ENCODE results near the gene LRP2BP.

The LRP2BP gene

DNA sequence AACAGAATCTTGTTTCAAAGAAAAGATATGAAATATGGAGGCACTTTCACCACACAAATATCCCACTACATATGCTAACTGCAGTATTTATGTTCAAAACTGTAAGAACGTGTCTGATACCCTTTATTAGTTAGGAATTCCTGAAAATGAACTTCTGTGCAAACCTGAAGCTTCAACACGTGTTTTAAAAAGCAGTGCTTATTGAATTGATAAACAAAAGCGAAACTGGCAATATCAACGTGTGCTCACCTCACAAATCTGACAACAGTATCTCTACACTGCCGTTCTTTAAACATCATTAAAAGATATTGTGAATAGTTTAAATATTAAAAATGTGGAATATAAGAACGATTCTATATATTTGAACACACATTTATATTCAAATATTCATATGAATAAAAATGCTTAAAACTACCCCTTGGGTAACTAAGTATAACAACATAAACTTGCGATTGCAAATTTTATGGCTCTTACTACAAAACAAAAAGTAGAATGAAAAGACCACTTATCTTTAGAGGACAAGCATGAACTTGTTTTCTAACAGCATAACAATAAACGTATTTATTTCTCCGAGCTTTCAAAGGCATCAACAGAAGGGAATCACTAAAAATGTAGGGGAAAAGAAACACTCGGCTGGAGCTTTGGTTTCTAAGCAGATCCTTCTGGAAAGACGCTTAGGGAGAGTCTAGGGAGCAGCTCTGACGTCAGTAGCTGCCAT lies at the start of gene LRP2BP:
Gene LRP2BP, minus strand, starts transcription at position 687 of the 718 bp plus-strand sequence. CDS start 17,738 bp downstream, outside the sequence.
- Mint-ChIP-seq H3K4me1 (ENCODE audit: low read depth) (peaks cover 39% of the 10 kb centered on the region), H3K9me3 (no peaks in the 10 kb centered on the region), H3K4me3 (peak within 1 kb of the TSS; percentile 90), H3K36me3 (ENCODE audit: low read depth) (peaks cover 32% of the 10 kb centered on the region), H3K27me3 (ENCODE audit: low read depth) (no peaks in the 10 kb centered on the region), H3K27ac (peak within 1 kb of the TSS; percentile 96)
- no peak for DNase-seq (ENCODE audit: low spot score)

GRCh38 chr4:185445209-185445608 lies 49.5 kb upstream of the LRP2BP start:
- Mint-ChIP-seq H3K27me3 (ENCODE audit: low read depth) (peaks cover 5% of the 10 kb centered on the region), H3K36me3 (ENCODE audit: low read depth) (no peaks in the 10 kb centered on the region), H3K9me3 (no peaks in the 10 kb centered on the region), H3K27ac (no peak overlapping the region), H3K4me1 (ENCODE audit: low read depth) (no peaks in the 10 kb centered on the region), H3K4me3 (no peak overlapping the region)
- DNase-seq (ENCODE audit: low spot score) = no peak

DNA sequence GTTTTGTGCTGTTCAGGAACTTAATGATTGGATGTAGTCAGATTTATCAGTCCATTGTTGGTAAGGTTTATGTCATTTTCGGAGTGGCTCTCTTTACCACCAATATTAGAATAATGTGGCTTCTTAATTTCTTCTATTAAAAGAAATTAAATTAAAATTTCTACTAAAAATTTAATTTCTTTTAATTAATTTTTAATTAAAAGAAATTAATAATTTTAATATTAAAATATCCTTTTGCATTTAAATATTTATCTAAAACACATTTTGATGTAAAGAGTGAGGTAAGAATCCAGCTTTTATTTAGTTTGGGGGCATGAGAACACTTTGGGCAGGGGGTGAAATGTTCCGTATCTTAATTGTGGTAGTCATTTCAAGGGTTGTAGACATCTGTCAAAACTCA lies 45.8 kb upstream of the LRP2BP start:
- H3K27me3 Mint-ChIP-seq (ENCODE audit: low read depth) = peaks cover 3% of the 10 kb centered on the region

GRCh38 chr4:185437809-185438208 lies 42.1 kb upstream of the LRP2BP start:
- H3K4me3 Mint-ChIP-seq = no peak overlapping the region
- no peak overlapping the region for H3K27ac Mint-ChIP-seq
- DNase-seq (ENCODE audit: low spot score) = no peak
- peaks cover 13% of the 10 kb centered on the region for H3K27me3 Mint-ChIP-seq (ENCODE audit: low read depth)
- no peaks in the 10 kb centered on the region for H3K9me3 Mint-ChIP-seq
- no peaks in the 10 kb centered on the region for H3K36me3 Mint-ChIP-seq (ENCODE audit: low read depth)
- H3K4me1 Mint-ChIP-seq (ENCODE audit: low read depth) = no peaks in the 10 kb centered on the region

More for the DNA sequence above, 45.8 kb upstream of the LRP2BP start:
- Mint-ChIP-seq H3K9me3 (no peaks in the 10 kb centered on the region), H3K36me3 (ENCODE audit: low read depth) (no peaks in the 10 kb centered on the region), H3K4me1 (ENCODE audit: low read depth) (no peaks in the 10 kb centered on the region), H3K27ac (no peak overlapping the region), H3K4me3 (no peak overlapping the region)
- DNase-seq (ENCODE audit: low spot score) = no peak

- no peak overlapping the region for H3K4me3 Mint-ChIP-seq
- no peak for DNase-seq (ENCODE audit: low spot score)
- no peaks in the 10 kb centered on the region for H3K9me3 Mint-ChIP-seq
- no peaks in the 10 kb centered on the region for H3K4me1 Mint-ChIP-seq (ENCODE audit: low read depth)
- no peak overlapping the region for H3K27ac Mint-ChIP-seq
- no peaks in the 10 kb centered on the region for H3K36me3 Mint-ChIP-seq (ENCODE audit: low read depth)
- H3K27me3 Mint-ChIP-seq (ENCODE audit: low read depth) = peaks cover 18% of the 10 kb centered on the region
Observed at GRCh38 chr4:185435466-185435865, 39.7 kb upstream of the LRP2BP start.

GRCh38 chr4:185429660-185430059 lies 33.9 kb upstream of the LRP2BP start:
- H3K36me3 Mint-ChIP-seq (ENCODE audit: low read depth) = no peaks in the 10 kb centered on the region
- no peak for DNase-seq (ENCODE audit: low spot score)
- peaks cover 11% of the 10 kb centered on the region for H3K27me3 Mint-ChIP-seq (ENCODE audit: low read depth)
- H3K4me3 Mint-ChIP-seq = no peak overlapping the region
- no peak overlapping the region for H3K27ac Mint-ChIP-seq
- H3K9me3 Mint-ChIP-seq = no peaks in the 10 kb centered on the region
- H3K4me1 Mint-ChIP-seq (ENCODE audit: low read depth) = peaks cover 8% of the 10 kb centered on the region

- DNase-seq (ENCODE audit: low spot score) = no peak
- H3K27ac Mint-ChIP-seq = no peak overlapping the region
- H3K27me3 Mint-ChIP-seq (ENCODE audit: low read depth) = peaks cover 8% of the 10 kb centered on the region
- no peaks in the 10 kb centered on the region for H3K9me3 Mint-ChIP-seq
- no peak overlapping the region for H3K4me3 Mint-ChIP-seq
- H3K4me1 Mint-ChIP-seq (ENCODE audit: low read depth) = peaks cover 20% of the 10 kb centered on the region
- peaks cover 6% of the 10 kb centered on the region for H3K36me3 Mint-ChIP-seq (ENCODE audit: low read depth)
Observed at GRCh38 chr4:185426960-185427688, 31.4 kb upstream of the LRP2BP start.

DNA sequence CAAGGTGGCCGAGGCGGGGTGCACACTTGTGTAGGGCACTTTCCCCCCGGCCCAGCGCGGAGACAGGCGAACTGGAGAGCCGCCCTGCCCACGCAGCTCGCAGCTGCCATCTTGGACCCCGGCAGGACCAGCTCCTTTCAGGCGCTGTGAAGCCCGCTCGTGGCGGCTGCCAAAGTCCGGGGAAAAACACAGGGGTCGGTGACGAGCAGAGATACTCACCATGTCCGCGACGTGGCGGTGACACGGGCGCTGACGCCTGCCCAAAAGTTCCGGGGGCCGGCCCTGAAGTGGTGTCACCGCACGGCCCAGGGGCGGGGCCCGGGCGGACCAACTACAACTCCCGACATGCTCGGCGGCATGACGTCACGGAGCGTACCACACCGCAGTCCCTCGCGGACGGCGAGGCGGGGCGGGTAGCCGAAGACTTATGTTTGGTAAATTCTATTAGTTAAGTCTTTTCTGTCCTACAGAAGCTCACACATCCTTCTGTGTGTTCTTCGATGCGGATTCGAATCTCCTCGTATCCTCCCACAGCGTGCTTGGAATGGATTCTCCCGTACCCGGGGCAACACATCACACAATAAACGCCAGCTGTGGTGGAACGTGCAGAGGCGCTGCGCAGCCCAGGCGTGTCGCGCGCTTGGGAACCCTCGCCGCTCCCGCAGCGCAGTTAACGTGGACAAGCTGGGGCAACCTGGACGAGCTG lies 30.1 kb upstream of the LRP2BP start, which contains the start of gene UFSP2:
Gene UFSP2, minus strand, starts transcription at position 318 of the 706 bp plus-strand sequence. Its CDS starts 96 bp downstream, at position 222.
- peak within 1 kb of the TSS; percentile 89 for H3K27ac Mint-ChIP-seq
- H3K4me1 Mint-ChIP-seq (ENCODE audit: low read depth) = peaks cover 24% of the 10 kb centered on the region
- peak within 1 kb of the TSS; percentile 83 for H3K4me3 Mint-ChIP-seq
- peaks cover 13% of the 10 kb centered on the region for H3K36me3 Mint-ChIP-seq (ENCODE audit: low read depth)
- H3K27me3 Mint-ChIP-seq (ENCODE audit: low read depth) = no peaks in the 10 kb centered on the region
- peak; percentile 88 for DNase-seq (ENCODE audit: low spot score)
- no peaks in the 10 kb centered on the region for H3K9me3 Mint-ChIP-seq

DNA sequence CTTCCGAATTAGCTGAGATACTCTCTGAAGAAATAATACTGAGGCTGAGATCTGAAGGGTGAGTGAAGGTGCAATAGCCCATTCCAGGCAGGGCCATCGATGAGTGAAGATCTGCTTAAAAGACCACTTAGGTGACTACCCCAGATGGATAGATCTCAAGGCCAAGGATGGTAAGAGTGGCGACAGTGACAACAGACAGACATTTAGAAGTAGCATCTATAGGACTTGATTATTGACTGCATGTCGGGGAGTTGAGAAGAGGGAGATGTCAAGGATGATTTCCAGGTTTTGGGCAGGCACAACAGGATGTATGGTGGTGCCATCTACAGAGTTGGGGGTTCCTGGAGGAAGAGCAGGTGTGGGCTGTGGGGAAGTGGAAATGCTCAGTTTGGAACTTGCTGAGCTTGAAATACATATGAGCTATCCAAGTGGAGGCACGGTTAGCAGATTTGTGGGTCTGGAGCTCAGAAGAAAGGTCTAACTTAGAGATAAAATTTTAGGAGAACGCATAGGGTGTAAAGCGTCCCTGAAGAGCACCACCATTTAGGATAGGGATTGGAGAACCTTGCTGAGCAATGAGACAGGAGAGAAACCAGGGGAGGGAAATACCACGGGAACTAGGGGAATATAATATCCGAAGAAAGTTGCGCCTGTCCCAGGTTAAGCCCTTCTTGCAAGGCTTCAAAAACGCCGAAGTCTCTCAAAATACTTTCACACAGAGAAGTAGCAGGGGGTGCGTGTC lies 29.4 kb upstream of the LRP2BP start:
- Mint-ChIP-seq H3K27me3 (ENCODE audit: low read depth) (no peaks in the 10 kb centered on the region), H3K27ac (peak overlapping the region; percentile 89), H3K4me3 (peak overlapping the region; percentile 83), H3K4me1 (ENCODE audit: low read depth) (peaks cover 24% of the 10 kb centered on the region), H3K36me3 (ENCODE audit: low read depth) (peaks cover 13% of the 10 kb centered on the region), H3K9me3 (no peaks in the 10 kb centered on the region)
- DNase-seq (ENCODE audit: low spot score) = no peak

GRCh38 chr4:185421366-185422124 lies 25.8 kb upstream of the LRP2BP start:
- no peak for DNase-seq (ENCODE audit: low spot score)
- Mint-ChIP-seq H3K27me3 (ENCODE audit: low read depth) (no peaks in the 10 kb centered on the region), H3K27ac (no peak overlapping the region), H3K9me3 (no peaks in the 10 kb centered on the region), H3K4me1 (ENCODE audit: low read depth) (peaks cover 24% of the 10 kb centered on the region), H3K36me3 (ENCODE audit: low read depth) (peaks cover 26% of the 10 kb centered on the region), H3K4me3 (no peak overlapping the region)

DNA sequence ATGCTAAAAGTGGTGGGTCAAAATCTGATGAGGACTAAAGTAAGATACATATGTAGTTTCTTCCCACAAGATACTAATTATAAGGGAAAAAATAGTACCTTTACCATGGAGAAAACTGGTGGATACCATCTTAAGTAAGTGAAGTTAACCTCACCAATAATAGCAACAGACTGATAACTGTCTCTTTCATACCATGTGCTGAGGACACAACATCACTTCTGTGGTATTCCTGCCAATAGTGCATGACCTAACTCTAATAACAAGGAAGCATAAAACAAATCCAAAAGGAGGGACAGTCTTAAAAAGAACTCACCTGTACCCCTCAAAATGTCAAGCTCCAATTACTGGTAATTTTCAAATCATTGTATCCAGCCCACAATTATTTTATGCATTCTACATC lies 21.2 kb upstream of the LRP2BP start:
- H3K27me3 Mint-ChIP-seq (ENCODE audit: low read depth) = no peaks in the 10 kb centered on the region
- H3K36me3 Mint-ChIP-seq (ENCODE audit: low read depth) = peaks cover 37% of the 10 kb centered on the region
- no peak overlapping the region for H3K4me3 Mint-ChIP-seq
- H3K4me1 Mint-ChIP-seq (ENCODE audit: low read depth) = peaks cover 3% of the 10 kb centered on the region
- DNase-seq (ENCODE audit: low spot score) = no peak
- no peaks in the 10 kb centered on the region for H3K9me3 Mint-ChIP-seq
- H3K27ac Mint-ChIP-seq = no peak overlapping the region

DNA sequence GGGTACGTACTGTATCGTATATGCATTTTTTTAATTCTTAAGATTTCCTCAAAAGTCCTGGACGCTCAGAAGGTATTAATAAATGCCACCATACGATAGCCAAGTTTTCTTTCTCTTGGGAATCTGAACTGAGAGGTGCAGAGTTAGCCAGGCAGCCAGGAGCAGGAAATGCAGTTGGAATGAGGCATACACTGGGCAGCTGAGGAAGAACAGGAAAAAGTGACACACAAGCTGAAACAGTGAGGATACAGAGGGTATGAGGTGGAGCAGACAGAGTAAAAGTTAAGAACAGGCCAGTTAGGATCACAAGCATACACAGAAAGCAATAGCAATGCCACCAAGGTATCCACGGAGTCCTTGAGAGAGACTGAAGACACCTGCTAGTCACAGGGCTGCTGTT lies 16.7 kb upstream of the LRP2BP start:
- H3K4me3 Mint-ChIP-seq = no peak overlapping the region
- DNase-seq (ENCODE audit: low spot score) = no peak
- H3K36me3 Mint-ChIP-seq (ENCODE audit: low read depth) = peaks cover 36% of the 10 kb centered on the region
- no peaks in the 10 kb centered on the region for H3K27me3 Mint-ChIP-seq (ENCODE audit: low read depth)
- no peak overlapping the region for H3K27ac Mint-ChIP-seq
- no peaks in the 10 kb centered on the region for H3K4me1 Mint-ChIP-seq (ENCODE audit: low read depth)
- no peaks in the 10 kb centered on the region for H3K9me3 Mint-ChIP-seq

GRCh38 chr4:185411849-185412248 lies 16.1 kb upstream of the LRP2BP start:
- Mint-ChIP-seq H3K27ac (no peak overlapping the region), H3K4me1 (ENCODE audit: low read depth) (no peaks in the 10 kb centered on the region), H3K36me3 (ENCODE audit: low read depth) (peaks cover 32% of the 10 kb centered on the region), H3K9me3 (no peaks in the 10 kb centered on the region), H3K27me3 (ENCODE audit: low read depth) (no peaks in the 10 kb centered on the region), H3K4me3 (no peak overlapping the region)
- no peak for DNase-seq (ENCODE audit: low spot score)

Data from T-helper 2 cell treated with Interferon-gamma antibody and Interleukin-4, amounts not matched to agents 5 μg/mL and 100 μg/mL, for 36 hours (primary cell).